Erythroblast (primary cell): ENCODE data around the gene CACNA1I.

Experiments used
- DNase-seq, 2 experiments: peaks; one replicate each; lab custom pipeline; 2025; lab: John Stamatoyannopoulos, UW
- GATA1 ChIP-seq: IDR thresholded peaks from 2 replicates; pipeline ENCODE4 v1.6.1; 2011; ENCODE audit warnings: low read depth, mild to moderate bottlenecking, control low read depth, low read length, moderate library complexity
- POLR2A ChIP-seq: IDR thresholded peaks from 2 replicates; pipeline ENCODE4 v1.6.1; 2011; ENCODE audit warnings: mild to moderate bottlenecking, low read length

The CACNA1I gene

GRCh38 chr22:39568278-39568981 lies 2.1 kb upstream of the CACNA1I start:
- no peak for TF ChIP-seq GATA1
- no peak for DNase-seq

GRCh38 chr22:39569066-39569465 lies 1.5 kb upstream of the CACNA1I start:
- TF ChIP-seq GATA1 (no peak), POLR2A (no peak)
- DNase-seq = no peak

GRCh38 chr22:39570226-39570625 lies 327 bp upstream of the CACNA1I start:
- TF ChIP-seq GATA1 = no peak
- no peak for TF ChIP-seq POLR2A
- DNase-seq = no peak

GRCh38 chr22:39571538-39571937 lies 985 bp downstream of the CACNA1I start:
- DNase-seq = no peak
- TF ChIP-seq GATA1 = no peak
- TF ChIP-seq POLR2A = no peak

- DNase-seq = peak; percentile 26 to 72
- TF ChIP-seq POLR2A = no peak
- TF ChIP-seq GATA1 = no peak
Observed at GRCh38 chr22:39574779-39575551, 4.4 kb downstream of the CACNA1I start.

GRCh38 chr22:39575552-39575825 lies 4.9 kb downstream of the CACNA1I start:
- TF ChIP-seq POLR2A (no peak), GATA1 (no peak)
- no peak for DNase-seq

- TF ChIP-seq GATA1 = no peak
- TF ChIP-seq POLR2A = no peak
- no peak for DNase-seq
Observed at GRCh38 chr22:39576027-39576426, 5.5 kb downstream of the CACNA1I start.

GRCh38 chr22:39577366-39577765 lies 6.8 kb downstream of the CACNA1I start:
- DNase-seq = no peak
- TF ChIP-seq GATA1 = no peak

- no peak for DNase-seq
- TF ChIP-seq POLR2A (no peak), GATA1 (no peak)
Observed at GRCh38 chr22:39577900-39578299, 7.3 kb downstream of the CACNA1I start.

- no peak for DNase-seq
- TF ChIP-seq GATA1 = no peak
- TF ChIP-seq POLR2A = no peak
Observed at GRCh38 chr22:39580006-39580441, 9.5 kb downstream of the CACNA1I start.

GRCh38 chr22:39580795-39581194 lies 10.2 kb downstream of the CACNA1I start:
- DNase-seq = no peak
- TF ChIP-seq GATA1 (no peak), POLR2A (no peak)

GRCh38 chr22:39581303-39581702 lies 10.8 kb downstream of the CACNA1I start:
- DNase-seq = no peak

GRCh38 chr22:39583066-39583667 lies 12.6 kb downstream of the CACNA1I start:
- no peak for TF ChIP-seq POLR2A
- TF ChIP-seq GATA1 = no peak
- DNase-seq = no peak

More at GRCh38 chr22:39581303-39581702, 10.8 kb downstream of the CACNA1I start:
- no peak for TF ChIP-seq POLR2A
- no peak for TF ChIP-seq GATA1

GRCh38 chr22:39589875-39590274 lies 19.3 kb downstream of the CACNA1I start:
- no peak for DNase-seq
- no peak for TF ChIP-seq POLR2A

GRCh38 chr22:39592081-39593065 lies 21.8 kb downstream of the CACNA1I start:
- DNase-seq = no peak
- TF ChIP-seq GATA1 = no peak
- TF ChIP-seq POLR2A = no peak
